Mucosa of rectum (tissue), 2 donors: ENCODE results near the gene DOK5.

Experiments used
- H3K27ac ChIP-seq, 2 donors: one replicate each; pipeline ENCODE4 v1.7.0; 2013; ENCODE audit warnings: inconsistent platforms in 2 of 2, low read depth in 2 of 2, low read length in 2 of 2
- H3K27me3 ChIP-seq, 2 donors: one replicate each; pipeline ENCODE4 v1.7.0; 2013; ENCODE audit warnings: low read length in 2 of 2; ENCODE audit not compliant: control insufficient read depth in 2 of 2, insufficient read depth in 2 of 2
- H3K36me3 ChIP-seq, 2 donors: one replicate each; pipeline ENCODE4 v1.7.0; 2013; ENCODE audit warnings: low read length in 2 of 2; ENCODE audit not compliant: control insufficient read depth in 2 of 2, insufficient read depth in 2 of 2
- H3K4me1 ChIP-seq, 2 donors: one replicate each; pipeline ENCODE4 v1.7.0; 2013; ENCODE audit warnings: low read length in 2 of 2, mild to moderate bottlenecking in 1 of 2; ENCODE audit not compliant: control insufficient read depth in 2 of 2, insufficient read depth in 2 of 2
- H3K4me3 ChIP-seq, 2 donors: one replicate each; pipeline ENCODE4 v1.7.0; 2013; ENCODE audit warnings: low read length in 2 of 2
- H3K9ac ChIP-seq, 2 donors: one replicate each; pipeline ENCODE4 v1.7.0; 2013; ENCODE audit warnings: low read length in 2 of 2, low read depth in 1 of 2, mild to moderate bottlenecking in 1 of 2
- H3K9me3 ChIP-seq, 2 donors: one replicate each; pipeline ENCODE4 v1.7.0; 2013; ENCODE audit warnings: low read length in 2 of 2; ENCODE audit not compliant: control insufficient read depth in 2 of 2
- donor health status: healthy.
- donor health status: Normal muscosa, but diverticular disease.

Gene DOK5

GRCh38 chr20:54649511-54649962 lies 174.1 kb downstream of the DOK5 start:
- Histone ChIP-seq H3K4me1 (peaks cover 0 to 2% of the 10 kb centered on the region in 2 donors), H3K9ac (no peak overlapping the region), H3K27ac (no peak overlapping the region)

GRCh38 chr20:54650052-54650719 lies 174.8 kb downstream of the DOK5 start:
- Histone ChIP-seq H3K36me3 (no peaks in the 10 kb centered on the region), H3K4me3 (no peak overlapping the region), H3K27ac (no peak overlapping the region), H3K4me1 (peaks cover 0 to 2% of the 10 kb centered on the region in 2 donors), H3K27me3 (no peaks in the 10 kb centered on the region), H3K9ac (no peak overlapping the region), H3K9me3 (no peaks in the 10 kb centered on the region)

More at GRCh38 chr20:54649511-54649962, 174.1 kb downstream of the DOK5 start:
- Histone ChIP-seq H3K27me3 (no peaks in the 10 kb centered on the region), H3K36me3 (no peaks in the 10 kb centered on the region), H3K9me3 (no peaks in the 10 kb centered on the region), H3K4me3 (no peak overlapping the region)

GRCh38 chr20:54651252-54651651 lies 175.9 kb downstream of the DOK5 start:
- Histone ChIP-seq H3K27ac (no peak overlapping the region), H3K9ac (no peak overlapping the region), H3K4me3 (no peak overlapping the region), H3K36me3 (no peaks in the 10 kb centered on the region), H3K4me1 (peaks cover 0 to 2% of the 10 kb centered on the region in 2 donors), H3K27me3 (no peaks in the 10 kb centered on the region), H3K9me3 (no peaks in the 10 kb centered on the region)

GRCh38 chr20:54654450-54654849 lies 179.1 kb downstream of the DOK5 start:
- Histone ChIP-seq H3K9ac (no peak overlapping the region), H3K4me3 (no peak overlapping the region), H3K36me3 (no peaks in the 10 kb centered on the region)

GRCh38 chr20:54657268-54657826 lies 182.0 kb downstream of the DOK5 start:
- Histone ChIP-seq H3K9me3 (no peaks in the 10 kb centered on the region), H3K4me3 (no peak overlapping the region), H3K36me3 (no peaks in the 10 kb centered on the region), H3K27me3 (no peaks in the 10 kb centered on the region), H3K27ac (no peak overlapping the region), H3K9ac (no peak overlapping the region), H3K4me1 (no peaks in the 10 kb centered on the region)

More at GRCh38 chr20:54654450-54654849, 179.1 kb downstream of the DOK5 start:
- Histone ChIP-seq H3K4me1 (peaks cover 0 to under 1% of the 10 kb centered on the region in 2 donors), H3K27me3 (no peaks in the 10 kb centered on the region), H3K27ac (no peak overlapping the region), H3K9me3 (no peaks in the 10 kb centered on the region)

GRCh38 chr20:54658525-54658924 lies 183.1 kb downstream of the DOK5 start:
- no peak overlapping the region for H3K27ac ChIP-seq
- H3K27me3 ChIP-seq = peaks cover 0 to 2% of the 10 kb centered on the region in 2 donors
- no peaks in the 10 kb centered on the region for H3K36me3 ChIP-seq
- H3K9me3 ChIP-seq = no peaks in the 10 kb centered on the region
- no peak overlapping the region for H3K4me3 ChIP-seq
- no peaks in the 10 kb centered on the region for H3K4me1 ChIP-seq
- H3K9ac ChIP-seq = no peak overlapping the region

- H3K9me3 ChIP-seq = no peaks in the 10 kb centered on the region
- H3K4me1 ChIP-seq = no peaks in the 10 kb centered on the region
- H3K9ac ChIP-seq = no peak overlapping the region
- no peak overlapping the region for H3K4me3 ChIP-seq
- H3K36me3 ChIP-seq = no peaks in the 10 kb centered on the region
- peaks cover 0 to 2% of the 10 kb centered on the region in 2 donors for H3K27me3 ChIP-seq
- H3K27ac ChIP-seq = no peak overlapping the region
Measured at GRCh38 chr20:54661265-54661664, 185.9 kb downstream of the DOK5 start.

GRCh38 chr20:54661880-54662465 lies 186.6 kb downstream of the DOK5 start:
- Histone ChIP-seq H3K27me3 (peaks cover 0 to 2% of the 10 kb centered on the region in 2 donors), H3K9me3 (no peaks in the 10 kb centered on the region), H3K27ac (no peak overlapping the region), H3K36me3 (no peaks in the 10 kb centered on the region), H3K9ac (no peak overlapping the region), H3K4me1 (no peaks in the 10 kb centered on the region), H3K4me3 (no peak overlapping the region)

GRCh38 chr20:54665812-54666211 lies 190.4 kb downstream of the DOK5 start:
- no peaks in the 10 kb centered on the region for H3K36me3 ChIP-seq
- peaks cover 0 to 5% of the 10 kb centered on the region in 2 donors for H3K27me3 ChIP-seq
- no peak overlapping the region for H3K9ac ChIP-seq
- no peak overlapping the region for H3K27ac ChIP-seq
- H3K4me1 ChIP-seq = no peaks in the 10 kb centered on the region
- no peaks in the 10 kb centered on the region for H3K9me3 ChIP-seq
- H3K4me3 ChIP-seq = no peak overlapping the region

- no peak overlapping the region for H3K27ac ChIP-seq
- peaks cover 0 to 3% of the 10 kb centered on the region in 2 donors for H3K27me3 ChIP-seq
- no peak overlapping the region for H3K4me3 ChIP-seq
- no peak overlapping the region for H3K9ac ChIP-seq
- no peaks in the 10 kb centered on the region for H3K9me3 ChIP-seq
- H3K4me1 ChIP-seq = no peaks in the 10 kb centered on the region
- H3K36me3 ChIP-seq = no peaks in the 10 kb centered on the region
Measured at GRCh38 chr20:54668271-54669039, 193.1 kb downstream of the DOK5 start.
